ENCODE results near the gene GPSM1. TPM values are rescaled to one million over a fixed set of nuclear protein-coding genes. Genes with fewer than 3 reads are reported as not detected.
"Not testable (repeated sequence)": the region's sequence is repeated elsewhere in the genome, so short reads cannot be mapped to it uniquely, and the experiment has no call there.

Gene GPSM1
- total RNA-seq, 4 donors from 2014 or later = 10.0 to 14.9 (median 13.0) TPM

DNA sequence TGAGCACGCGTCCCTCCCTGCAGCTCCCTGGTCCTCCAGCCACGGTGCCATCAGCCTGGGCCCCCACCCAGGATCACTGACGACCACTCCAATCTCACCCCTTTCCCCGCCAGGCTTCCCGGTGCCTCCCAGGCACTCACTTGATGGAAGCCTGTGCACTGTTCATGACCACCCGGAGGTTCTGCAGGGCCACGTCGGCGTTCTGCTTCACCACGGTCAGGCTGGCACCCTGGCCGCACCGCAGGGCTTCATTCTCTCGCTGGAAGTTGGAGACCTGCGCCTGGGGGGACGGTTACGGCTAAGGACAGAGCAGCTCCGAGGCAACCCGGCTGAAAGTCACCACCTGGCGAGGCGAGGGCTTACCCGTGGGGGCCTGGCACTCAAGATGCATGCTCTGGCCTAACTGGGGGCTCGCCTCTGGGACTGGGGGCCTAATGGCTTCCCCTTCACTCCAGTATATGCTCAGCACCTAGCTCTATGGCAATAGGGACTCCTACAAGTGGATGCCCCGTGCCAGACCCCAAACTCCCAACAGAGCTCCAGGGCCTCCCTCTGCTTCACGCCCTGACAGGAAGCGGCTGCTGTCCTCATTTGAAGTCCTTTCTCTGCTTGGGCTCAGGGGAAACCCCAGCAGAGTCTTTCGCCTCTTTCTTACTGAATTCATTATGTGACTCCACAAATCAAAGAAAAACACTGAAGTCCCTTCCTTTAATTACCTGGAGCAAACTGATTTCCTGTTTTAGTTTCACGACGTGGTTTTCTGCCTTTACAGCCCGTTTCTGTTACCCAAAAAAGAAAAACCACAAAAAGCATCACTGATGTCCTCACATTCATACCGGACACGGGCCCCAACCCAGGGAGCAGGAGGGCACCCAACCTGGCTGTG is 76.8 kb downstream of the GPSM1 start:
- ATAC-seq = no peak
- Histone ChIP-seq H3K36me3 (peaks cover 0 to 63% of the 10 kb centered on the region in 2 donors), H3K9me3 (no peaks in the 10 kb centered on the region), H3K4me3 (no peak overlapping the region), H3K27ac (no peak overlapping the region), H3K27me3 (no peaks in the 10 kb centered on the region), H3K4me1 (peaks cover 0 to 23% (median 9%) of the 10 kb centered on the region in 3 donors)
- WGBS, 2 donors (ENCODE audit: low coverage in 1 of 2) = 85 to 89% methylated on average over 5 to 8 of the region's 32 CpGs
- TF ChIP-seq, protein P1, sequence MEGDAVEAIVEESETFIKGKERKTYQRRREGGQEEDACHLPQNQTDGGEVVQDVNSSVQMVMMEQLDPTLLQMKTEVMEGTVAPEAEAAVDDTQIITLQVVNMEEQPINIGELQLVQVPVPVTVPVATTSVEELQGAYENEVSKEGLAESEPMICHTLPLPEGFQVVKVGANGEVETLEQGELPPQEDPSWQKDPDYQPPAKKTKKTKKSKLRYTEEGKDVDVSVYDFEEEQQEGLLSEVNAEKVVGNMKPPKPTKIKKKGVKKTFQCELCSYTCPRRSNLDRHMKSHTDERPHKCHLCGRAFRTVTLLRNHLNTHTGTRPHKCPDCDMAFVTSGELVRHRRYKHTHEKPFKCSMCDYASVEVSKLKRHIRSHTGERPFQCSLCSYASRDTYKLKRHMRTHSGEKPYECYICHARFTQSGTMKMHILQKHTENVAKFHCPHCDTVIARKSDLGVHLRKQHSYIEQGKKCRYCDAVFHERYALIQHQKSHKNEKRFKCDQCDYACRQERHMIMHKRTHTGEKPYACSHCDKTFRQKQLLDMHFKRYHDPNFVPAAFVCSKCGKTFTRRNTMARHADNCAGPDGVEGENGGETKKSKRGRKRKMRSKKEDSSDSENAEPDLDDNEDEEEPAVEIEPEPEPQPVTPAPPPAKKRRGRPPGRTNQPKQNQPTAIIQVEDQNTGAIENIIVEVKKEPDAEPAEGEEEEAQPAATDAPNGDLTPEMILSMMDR (IDR thresholded peaks at IDR 0.05) = no peak
- no peak for TF ChIP-seq POLR2AphosphoS5 (IDR thresholded peaks at IDR 0.05)
- no peak for TF ChIP-seq POLR2A (IDR thresholded peaks at IDR 0.05)
- TF ChIP-seq EP300 (IDR thresholded peaks at IDR 0.05) = no peak

DNA sequence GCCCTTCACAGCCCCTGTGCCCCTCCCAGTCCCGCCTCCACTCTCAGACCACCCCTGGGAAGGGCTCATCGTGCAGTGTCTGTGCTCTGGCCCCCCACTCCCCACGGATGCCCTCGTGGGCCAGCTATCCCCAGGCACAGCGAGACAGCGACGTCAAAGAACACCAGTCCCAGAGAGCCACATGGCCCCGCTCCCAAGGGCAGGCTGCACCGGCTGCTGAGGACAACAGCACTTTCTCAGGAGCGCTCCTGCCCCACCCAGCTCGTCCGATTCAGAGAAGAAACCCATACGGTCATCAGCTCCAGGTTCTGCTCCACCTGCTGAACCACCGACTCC is 77.4 kb downstream of the GPSM1 start:
- TF ChIP-seq EP300 (IDR thresholded peaks at IDR 0.05) (no peak), POLR2A (IDR thresholded peaks at IDR 0.05) (no peak), POLR2AphosphoS5 (IDR thresholded peaks at IDR 0.05) (no peak)
- TF ChIP-seq, protein P1 (IDR thresholded peaks at IDR 0.05) = no peak
- peaks cover 0 to 23% (median 13%) of the 10 kb centered on the region in 3 donors for H3K4me1 ChIP-seq
- H3K27me3 ChIP-seq = no peaks in the 10 kb centered on the region
- H3K36me3 ChIP-seq = peaks cover 0 to 63% of the 10 kb centered on the region in 2 donors
- 84 to 86% methylated on average over 6 to 7 of the region's 14 CpGs for WGBS, 2 donors (ENCODE audit: low coverage in 1 of 2)
- ATAC-seq = no peak
- H3K9me3 ChIP-seq = no peaks in the 10 kb centered on the region
- no peak overlapping the region for H3K4me3 ChIP-seq
- no peak overlapping the region for H3K27ac ChIP-seq

DNA sequence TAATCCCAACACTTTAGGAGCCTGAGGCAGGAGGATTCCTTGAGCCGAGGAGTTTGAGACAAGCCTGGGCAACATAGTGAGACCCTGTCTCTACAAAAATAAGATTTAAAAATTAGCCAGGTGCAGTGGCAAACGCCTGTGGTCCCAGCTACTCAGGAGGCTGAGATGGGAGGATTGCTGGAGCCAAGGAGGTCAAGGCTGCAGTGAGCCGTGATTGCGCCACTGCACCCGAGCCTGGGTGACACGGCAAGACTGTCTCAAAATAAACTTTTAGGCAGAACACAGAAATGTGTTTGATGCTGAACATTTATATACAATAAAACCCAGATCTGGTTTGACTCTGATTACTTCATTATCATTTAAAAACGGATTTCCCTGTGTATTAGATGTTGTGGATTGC is 78.1 kb downstream of the GPSM1 start:
- Histone ChIP-seq H3K4me1 (peaks cover 0 to 23% (median 11%) of the 10 kb centered on the region in 3 donors), H3K27me3 (no peaks in the 10 kb centered on the region), H3K4me3 (no peak overlapping the region), H3K27ac (no peak overlapping the region), H3K36me3 (peaks cover 0 to 63% of the 10 kb centered on the region in 2 donors), H3K9me3 (no peaks in the 10 kb centered on the region)
- ATAC-seq = no peak
- WGBS, 2 donors (ENCODE audit: low coverage in 1 of 2) = 70 to 83% methylated on average over 3 to 6 of the region's 7 CpGs
- TF ChIP-seq, protein P1 (IDR thresholded peaks at IDR 0.05) = no peak
- TF ChIP-seq EP300 (IDR thresholded peaks at IDR 0.05) (no peak), POLR2A (IDR thresholded peaks at IDR 0.05) (no peak), POLR2AphosphoS5 (IDR thresholded peaks at IDR 0.05) (no peak)

DNA sequence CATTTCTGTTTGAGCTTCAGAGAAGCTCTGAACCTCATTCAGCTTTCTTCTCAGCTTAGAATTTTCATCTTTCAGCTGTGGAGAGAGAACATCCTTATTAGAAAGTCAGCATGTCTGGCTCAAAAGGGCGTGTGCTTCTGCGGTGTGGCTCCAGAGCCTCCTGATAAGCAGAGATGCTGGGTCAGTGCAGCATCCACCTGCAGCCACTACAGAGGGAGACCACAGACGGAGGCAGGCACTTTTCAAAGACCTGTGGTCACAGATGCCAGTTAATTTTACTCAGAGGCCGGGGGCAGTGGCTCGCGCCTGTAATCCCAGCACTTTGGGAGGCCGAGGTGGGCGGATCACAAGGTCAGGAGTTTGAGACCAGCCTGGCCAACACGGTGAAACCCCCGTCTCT is 78.6 kb downstream of the GPSM1 start:
- 89% methylated on average over 4 of the region's 10 CpGs; no CpG with 5 or more reads in 1 of the 2 donors for WGBS, 2 donors (ENCODE audit: low coverage in 1 of 2)

DNA sequence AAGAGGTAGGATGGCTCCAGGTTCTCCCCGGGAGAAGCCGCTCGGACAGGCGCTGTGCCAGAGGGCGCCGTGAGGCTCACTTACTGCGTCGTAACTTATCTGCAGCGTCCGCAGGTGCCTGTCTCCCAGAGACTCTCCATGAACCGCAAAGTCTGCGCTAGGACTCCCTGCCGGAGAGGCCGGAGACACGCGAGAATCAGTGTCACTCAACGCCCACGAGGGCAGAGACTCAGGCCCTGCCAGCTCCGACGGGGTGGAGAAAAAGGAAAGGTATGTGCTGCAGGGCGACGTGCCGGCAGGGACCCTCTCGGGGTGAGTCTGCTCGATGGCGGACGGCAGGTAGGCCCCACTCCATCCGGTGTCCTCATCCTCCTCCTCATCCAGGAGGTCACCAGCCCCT is 79.7 kb downstream of the GPSM1 start:
- not testable (repeated sequence) for H3K9me3 ChIP-seq, ATAC-seq, H3K4me3 ChIP-seq, H3K27ac ChIP-seq, H3K27me3 ChIP-seq
- peaks cover 0 to 31% (median 12%) of the 10 kb centered on the region in 3 donors for H3K4me1 ChIP-seq
- WGBS, 2 donors (ENCODE audit: low coverage in 1 of 2) = 93% methylated on average over 21 of the region's 28 CpGs; no CpG with 5 or more reads in 1 of the 2 donors
- peaks cover 0 to 58% of the 10 kb centered on the region in 2 donors for H3K36me3 ChIP-seq

More for the DNA sequence above, 78.6 kb downstream of the GPSM1 start:
- not testable (repeated sequence) for H3K27ac ChIP-seq, H3K9me3 ChIP-seq, ATAC-seq, H3K27me3 ChIP-seq, H3K4me3 ChIP-seq
- Histone ChIP-seq H3K36me3 (peaks cover 0 to 63% of the 10 kb centered on the region in 2 donors), H3K4me1 (peaks cover 0 to 20% (median 9%) of the 10 kb centered on the region in 3 donors)

DNA sequence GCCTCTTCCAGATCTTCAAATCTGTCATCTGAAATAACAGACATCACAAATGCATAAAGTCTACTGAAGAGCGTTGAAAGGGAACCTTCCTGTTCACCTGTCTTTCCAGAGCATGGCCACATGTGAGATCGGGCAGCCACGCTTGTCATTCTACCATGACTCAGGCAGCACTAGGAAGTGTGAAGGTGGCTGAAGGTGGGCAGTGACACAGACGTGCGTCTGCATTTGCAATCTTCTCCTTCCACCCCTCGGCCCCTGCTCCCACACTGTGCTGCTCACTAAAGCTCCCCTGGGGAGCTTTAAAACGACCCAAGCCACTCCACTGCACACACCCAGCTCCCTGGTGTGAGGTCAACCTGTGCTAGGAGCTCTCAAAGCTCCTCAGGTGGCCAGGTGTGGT is 80.6 kb downstream of the GPSM1 start:
- Histone ChIP-seq H3K9me3 (no peaks in the 10 kb centered on the region), H3K4me3 (no peak overlapping the region), H3K27ac (no peak overlapping the region), H3K4me1 (peaks cover 0 to 36% (median 12%) of the 10 kb centered on the region in 3 donors), H3K27me3 (no peaks in the 10 kb centered on the region), H3K36me3 (peaks cover 0 to 59% of the 10 kb centered on the region in 2 donors)
- ATAC-seq = no peak
- WGBS, 2 donors (ENCODE audit: low coverage in 1 of 2) = 68 to 88% methylated on average over 4 to 5 of the region's 7 CpGs
- TF ChIP-seq POLR2A (IDR thresholded peaks at IDR 0.05) (no peak), POLR2AphosphoS5 (IDR thresholded peaks at IDR 0.05) (no peak), EP300 (IDR thresholded peaks at IDR 0.05) (no peak)
- TF ChIP-seq, protein P1 (IDR thresholded peaks at IDR 0.05) = no peak
